Right atrium auricular region (tissue), 2 donors: ENCODE data around the gene TBRG4. TPM values are rescaled to one million over a fixed set of nuclear protein-coding genes. Genes with fewer than 3 reads are reported as not detected.

Experiments
- DNase-seq: peaks from one replicate; pipeline ENCODE4 v3.0.0-alpha.2; 2019; ENCODE audit warnings: low spot score
- H3K27ac ChIP-seq, 2 donors: fragments of 200-600 bp; sonication (generic); 1 replicate in 1 of 2; 2 replicates in 1 of 2; pipeline ENCODE4 v1.5.1; 2016 to 2019
- H3K27me3 ChIP-seq, 2 donors: fragments of 200-600 bp; sonication (generic); one replicate each; pipeline versions ENCODE4 v1.5.1 to v1.6.0; 2017 to 2019
- H3K36me3 ChIP-seq: fragments of 200-600 bp; sonication (generic); one replicate; pipeline ENCODE4 v1.5.1; 2016
- H3K4me1 ChIP-seq, 2 donors: fragments of 200-600 bp; sonication (generic); one replicate each; pipeline versions ENCODE4 v1.5.1 to v1.6.0; 2017 to 2019
- H3K4me3 ChIP-seq, 2 donors: fragments of 200-600 bp; sonication (generic); 1 replicate in 1 of 2; 2 replicates in 1 of 2; pipeline ENCODE4 v1.5.1; 2017 to 2019; ENCODE audit warnings: mild to moderate bottlenecking in 1 of 2, moderate library complexity in 1 of 2
- H3K9me3 ChIP-seq, 2 donors: fragments of 200-600 bp; sonication (generic); one replicate each; pipeline ENCODE4 v1.5.1; 2019
- total RNA-seq, 2 donors: library from RNA; depleted of rRNA; stranded (reverse); fragments of >200 nt; gene quantifications; one replicate each; pipeline ENCODE4 v1.1.0, GENCODE V29; 2016
- TF ChIP-seq, protein P1 (sequence below), 2 donors: fragments of 200-600 bp; sonication (generic); IDR thresholded peaks; one replicate each; pipeline ENCODE4 v1.5.1; 2019; ENCODE audit warnings: antibody characterized with exemption in 2 of 2

TBRG4 gene
- total RNA-seq, 2 donors from 2014 or later: 46.1 to 48.2 TPM

DNA sequence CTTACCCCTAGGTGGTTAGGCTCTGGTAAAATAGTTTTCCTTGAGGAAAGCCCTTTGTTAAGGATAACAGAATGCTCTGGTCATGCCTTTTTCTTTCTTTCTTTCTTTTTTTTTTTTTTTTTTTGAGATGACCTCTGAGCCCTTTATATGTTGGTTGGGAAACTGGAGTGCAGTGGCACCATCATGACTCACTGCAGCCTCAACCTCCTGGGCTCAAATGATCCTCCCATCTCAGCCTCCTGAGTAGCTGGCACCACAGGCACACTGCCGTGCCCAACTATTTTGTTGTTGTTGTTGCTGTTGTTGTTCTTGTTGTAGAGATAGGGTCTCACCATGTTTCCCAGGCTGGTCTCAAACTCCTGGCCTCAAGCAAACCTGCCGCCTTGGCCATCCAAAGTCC lies 50.1 kb downstream of the TBRG4 start:
- TF ChIP-seq, protein P1, sequence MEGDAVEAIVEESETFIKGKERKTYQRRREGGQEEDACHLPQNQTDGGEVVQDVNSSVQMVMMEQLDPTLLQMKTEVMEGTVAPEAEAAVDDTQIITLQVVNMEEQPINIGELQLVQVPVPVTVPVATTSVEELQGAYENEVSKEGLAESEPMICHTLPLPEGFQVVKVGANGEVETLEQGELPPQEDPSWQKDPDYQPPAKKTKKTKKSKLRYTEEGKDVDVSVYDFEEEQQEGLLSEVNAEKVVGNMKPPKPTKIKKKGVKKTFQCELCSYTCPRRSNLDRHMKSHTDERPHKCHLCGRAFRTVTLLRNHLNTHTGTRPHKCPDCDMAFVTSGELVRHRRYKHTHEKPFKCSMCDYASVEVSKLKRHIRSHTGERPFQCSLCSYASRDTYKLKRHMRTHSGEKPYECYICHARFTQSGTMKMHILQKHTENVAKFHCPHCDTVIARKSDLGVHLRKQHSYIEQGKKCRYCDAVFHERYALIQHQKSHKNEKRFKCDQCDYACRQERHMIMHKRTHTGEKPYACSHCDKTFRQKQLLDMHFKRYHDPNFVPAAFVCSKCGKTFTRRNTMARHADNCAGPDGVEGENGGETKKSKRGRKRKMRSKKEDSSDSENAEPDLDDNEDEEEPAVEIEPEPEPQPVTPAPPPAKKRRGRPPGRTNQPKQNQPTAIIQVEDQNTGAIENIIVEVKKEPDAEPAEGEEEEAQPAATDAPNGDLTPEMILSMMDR (IDR thresholded peaks at IDR 0.05): no peak
- Histone ChIP-seq H3K36me3 (peaks cover 16% of the 10 kb centered on the region), H3K27ac (no peak overlapping the region), H3K9me3 (no peaks in the 10 kb centered on the region), H3K4me1 (no peaks in the 10 kb centered on the region), H3K27me3 (no peaks in the 10 kb centered on the region), H3K4me3 (no peak overlapping the region)
- DNase-seq: no peak

DNA sequence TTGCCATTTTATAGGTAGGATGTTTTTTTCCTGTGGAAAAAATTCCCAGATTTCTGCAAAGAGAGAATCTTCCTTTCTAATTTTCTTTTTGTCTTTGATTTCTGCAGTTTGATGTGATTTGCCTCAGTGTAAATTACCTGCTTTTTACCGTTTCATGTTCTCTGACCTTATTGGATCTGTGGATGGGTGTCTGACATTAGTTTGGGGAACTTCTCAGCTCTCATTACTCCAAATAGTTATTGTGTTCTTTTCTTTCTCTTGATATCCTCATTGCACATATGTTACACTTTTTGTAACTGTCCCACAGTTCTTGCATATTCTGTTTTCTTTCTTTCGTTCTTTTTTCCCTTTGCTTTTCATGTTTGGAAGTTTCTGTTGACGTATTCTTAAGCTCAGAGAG lies 51.2 kb downstream of the TBRG4 start:
- no peak overlapping the region for H3K27ac ChIP-seq
- no peaks in the 10 kb centered on the region for H3K9me3 ChIP-seq
- TF ChIP-seq, protein P1 (IDR thresholded peaks at IDR 0.05): no peak
- no peaks in the 10 kb centered on the region for H3K4me1 ChIP-seq
- DNase-seq: no peak
- H3K27me3 ChIP-seq: no peaks in the 10 kb centered on the region
- H3K4me3 ChIP-seq: no peak overlapping the region
- H3K36me3 ChIP-seq: peaks cover 13% of the 10 kb centered on the region

DNA sequence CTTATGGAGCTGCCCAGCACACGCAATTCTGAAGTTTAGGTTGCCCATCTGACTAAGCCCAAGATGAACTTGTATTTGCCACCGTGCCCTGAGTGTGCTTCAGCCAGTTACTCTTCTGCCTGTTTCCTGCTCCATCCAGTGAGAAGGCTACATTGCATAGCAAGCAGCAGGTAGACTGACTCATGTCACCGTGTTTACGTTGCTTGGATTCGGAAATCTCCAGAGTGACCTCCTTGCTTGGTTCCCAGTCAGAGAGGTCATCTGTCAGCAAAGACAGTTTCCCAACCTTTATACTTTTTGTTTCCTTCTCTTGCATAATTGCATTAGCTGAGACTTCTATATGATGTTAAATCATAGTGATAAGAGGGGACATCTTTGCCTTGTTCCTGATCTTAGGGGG lies 53.6 kb downstream of the TBRG4 start:
- Histone ChIP-seq H3K4me3 (no peak overlapping the region), H3K9me3 (no peaks in the 10 kb centered on the region), H3K27me3 (no peaks in the 10 kb centered on the region), H3K27ac (no peak overlapping the region), H3K4me1 (no peaks in the 10 kb centered on the region), H3K36me3 (no peaks in the 10 kb centered on the region)
- no peak for DNase-seq
- TF ChIP-seq, protein P1 (IDR thresholded peaks at IDR 0.05): no peak

DNA sequence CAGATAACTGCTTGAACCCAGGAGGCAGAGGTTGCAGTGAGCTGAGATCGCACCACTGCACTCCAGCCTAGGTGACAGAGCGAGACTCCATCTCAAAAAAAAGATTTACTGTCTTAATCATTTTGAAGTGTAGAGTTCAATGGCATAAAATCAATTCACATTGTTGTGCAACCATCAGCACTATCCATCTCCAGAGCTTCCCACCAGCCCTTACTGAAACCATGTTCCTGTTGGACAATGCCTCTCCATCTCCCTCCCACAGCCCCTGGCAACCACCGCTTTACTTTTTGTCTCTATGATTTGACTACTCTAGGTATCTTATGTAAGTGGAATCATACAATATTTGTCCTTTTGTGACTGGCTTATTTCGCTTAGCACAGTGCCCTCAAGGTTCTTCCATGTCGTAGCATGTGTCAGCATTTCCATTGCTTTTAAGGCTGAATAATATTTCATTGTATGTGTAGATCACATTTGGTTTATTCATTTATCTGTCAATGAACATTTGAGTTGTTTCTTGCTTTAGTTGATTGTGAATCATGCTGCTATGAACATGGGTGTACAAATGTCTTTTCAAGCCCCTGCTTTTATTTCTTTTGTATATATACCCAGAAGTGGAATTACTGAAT lies 55.8 kb downstream of the TBRG4 start:
- Histone ChIP-seq H3K27ac (no peak overlapping the region), H3K36me3 (no peaks in the 10 kb centered on the region), H3K9me3 (no peaks in the 10 kb centered on the region), H3K4me1 (no peaks in the 10 kb centered on the region), H3K27me3 (no peaks in the 10 kb centered on the region), H3K4me3 (no peak overlapping the region)
- DNase-seq: no peak
- TF ChIP-seq, protein P1 (IDR thresholded peaks at IDR 0.05): no peak

DNA sequence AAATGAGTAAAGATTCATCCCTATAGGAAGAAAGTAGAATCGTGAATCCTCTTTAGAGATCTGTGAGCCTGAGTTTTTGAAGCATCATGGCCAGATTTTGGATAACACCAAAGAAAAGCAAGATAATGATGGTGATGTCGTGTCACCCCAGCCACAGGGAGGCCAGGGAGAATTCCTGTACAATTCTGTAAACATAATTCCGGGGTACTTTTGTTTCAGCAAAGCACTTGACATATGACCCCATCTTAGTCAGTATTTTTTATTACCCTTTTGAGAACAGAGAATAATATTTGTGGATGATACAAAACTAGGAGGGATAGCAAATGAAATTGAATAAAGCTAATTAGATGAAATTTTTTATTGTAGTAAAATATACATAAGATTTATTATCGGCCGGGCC lies 56.5 kb downstream of the TBRG4 start:
- H3K4me1 ChIP-seq: no peaks in the 10 kb centered on the region
- H3K27ac ChIP-seq: no peak overlapping the region
- H3K36me3 ChIP-seq: no peaks in the 10 kb centered on the region
- no peak for DNase-seq
- TF ChIP-seq, protein P1 (IDR thresholded peaks at IDR 0.05): no peak
- no peaks in the 10 kb centered on the region for H3K9me3 ChIP-seq
- H3K27me3 ChIP-seq: no peaks in the 10 kb centered on the region
- H3K4me3 ChIP-seq: no peak overlapping the region

DNA sequence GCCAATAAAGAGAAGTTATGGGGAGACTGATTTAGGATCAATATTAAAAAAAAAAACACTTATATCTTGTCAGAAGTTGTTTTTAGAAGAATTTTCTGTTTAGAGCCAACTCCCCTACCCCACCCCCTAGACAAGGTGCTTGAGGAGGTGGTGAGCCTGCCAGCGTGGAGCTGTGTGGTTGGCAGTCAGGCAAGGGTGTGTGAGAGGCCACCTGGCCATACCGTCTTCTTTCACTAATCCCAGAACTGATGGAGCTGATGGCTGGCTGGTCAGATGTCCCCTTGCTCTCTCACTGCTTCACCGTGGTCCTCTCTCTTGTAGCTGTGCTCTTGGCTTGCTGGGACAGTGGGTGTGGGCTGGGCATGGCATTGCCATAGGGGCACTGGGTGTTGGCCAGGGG lies 57.1 kb downstream of the TBRG4 start:
- Histone ChIP-seq H3K27me3 (no peaks in the 10 kb centered on the region), H3K9me3 (no peaks in the 10 kb centered on the region), H3K27ac (no peak overlapping the region), H3K4me3 (no peak overlapping the region), H3K36me3 (no peaks in the 10 kb centered on the region), H3K4me1 (no peaks in the 10 kb centered on the region)
- TF ChIP-seq, protein P1 (IDR thresholded peaks at IDR 0.05): no peak
- DNase-seq: no peak
